HG03571 (cell line): ENCODE data around the gene SRR.

Experiments
- ATAC-seq: cut with Tn5 transposase; IDR thresholded peaks from one replicate; pipeline ENCODE4 v1.9.1; 2021; ENCODE audit not compliant: unreplicated experiment

The SRR gene

GRCh38 chr17:2338315-2338657 lies 34.5 kb downstream of the SRR start:
- ATAC-seq: no peak

GRCh38 chr17:2343421-2343820 lies 39.7 kb downstream of the SRR start:
- ATAC-seq: no peak

GRCh38 chr17:2344528-2344927 lies 40.8 kb downstream of the SRR start:
- no peak for ATAC-seq

GRCh38 chr17:2346475-2346874 lies 42.7 kb downstream of the SRR start:
- no peak for ATAC-seq

GRCh38 chr17:2347805-2348685 lies 44.3 kb downstream of the SRR start:
- no peak for ATAC-seq

GRCh38 chr17:2351269-2351668 lies 47.5 kb downstream of the SRR start:
- no peak for ATAC-seq

GRCh38 chr17:2354311-2354710 lies 50.6 kb downstream of the SRR start:
- ATAC-seq: no peak

GRCh38 chr17:2357237-2357636 lies 53.5 kb downstream of the SRR start:
- no peak for ATAC-seq

- ATAC-seq: no peak
Measured at GRCh38 chr17:2357931-2358434, 54.2 kb downstream of the SRR start.

GRCh38 chr17:2361010-2361760 lies 57.4 kb downstream of the SRR start:
- no peak for ATAC-seq

- ATAC-seq: no peak
Measured at GRCh38 chr17:2362016-2362415, 58.3 kb downstream of the SRR start.

- no peak for ATAC-seq
Measured at GRCh38 chr17:2362416-2362815, 58.7 kb downstream of the SRR start.

- no peak for ATAC-seq
Measured at GRCh38 chr17:2362881-2363280, 59.1 kb downstream of the SRR start.

- ATAC-seq: no peak
Measured at GRCh38 chr17:2363318-2363717, 59.6 kb downstream of the SRR start.

- no peak for ATAC-seq
Measured at GRCh38 chr17:2363851-2364762, 60.4 kb downstream of the SRR start.

GRCh38 chr17:2364763-2365116 lies 61.0 kb downstream of the SRR start:
- ATAC-seq: no peak

GRCh38 chr17:2365132-2365531 lies 61.4 kb downstream of the SRR start:
- no peak for ATAC-seq

- ATAC-seq: no peak
Measured at GRCh38 chr17:2366747-2367494, 63.2 kb downstream of the SRR start.

GRCh38 chr17:2368359-2368758 lies 64.6 kb downstream of the SRR start:
- ATAC-seq: no peak

GRCh38 chr17:2369039-2369438 lies 65.3 kb downstream of the SRR start:
- ATAC-seq: no peak
